T-helper 2 cell treated with Interferon-gamma antibody and Interleukin-4, amounts not matched to agents 5 μg/mL and 100 μg/mL, for 36 hours (primary cell): Measurements from ENCODE around the gene SLC34A3.

Experiments
- DNase-seq: peaks from one replicate; pipeline ENCODE4 v3.0.0; 2021; ENCODE audit warnings: low spot score
- H3K27ac Mint-ChIP-seq: one replicate; pipeline ENCODE4 v1.8.0; 2021; ENCODE audit warnings: mild to moderate bottlenecking, mixed read lengths
- H3K27me3 Mint-ChIP-seq: one replicate; pipeline ENCODE4 v1.8.0; 2021; ENCODE audit warnings: low read depth, mixed read lengths
- H3K36me3 Mint-ChIP-seq: one replicate; pipeline ENCODE4 v1.8.0; 2021; ENCODE audit warnings: low read depth, mixed read lengths
- H3K4me1 Mint-ChIP-seq: one replicate; pipeline ENCODE4 v1.8.0; 2021; ENCODE audit warnings: low read depth, mixed read lengths
- H3K4me3 Mint-ChIP-seq: one replicate; pipeline ENCODE4 v1.8.0; 2022; ENCODE audit warnings: mild to moderate bottlenecking, moderate library complexity, mixed read lengths
- H3K9me3 Mint-ChIP-seq: one replicate; pipeline ENCODE4 v1.8.0; 2021; ENCODE audit warnings: mixed read lengths

Gene SLC34A3

GRCh38 chr9:137230705-137231371, at the start of gene SLC34A3:
Gene SLC34A3 (plus strand): TSS chr9:137230901. CDS start chr9:137231703, 802 bp downstream.
- H3K9me3 Mint-ChIP-seq: no peaks in the 10 kb centered on the region
- DNase-seq: no peak
- no peaks in the 10 kb centered on the region for H3K36me3 Mint-ChIP-seq
- no peak within 1 kb of the TSS for H3K4me3 Mint-ChIP-seq
- peaks cover 2% of the 10 kb centered on the region for H3K27me3 Mint-ChIP-seq
- peaks cover 2% of the 10 kb centered on the region for H3K4me1 Mint-ChIP-seq
- H3K27ac Mint-ChIP-seq: no peak within 1 kb of the TSS

GRCh38 chr9:137181680-137182079, 49.0 kb upstream of the SLC34A3 start:
- Mint-ChIP-seq H3K27ac (no peak overlapping the region), H3K36me3 (peaks cover 21% of the 10 kb centered on the region)

GRCh38 chr9:137182836-137183235, 47.9 kb upstream of the SLC34A3 start:
- H3K27me3 Mint-ChIP-seq: no peaks in the 10 kb centered on the region
- H3K4me3 Mint-ChIP-seq: no peak overlapping the region
- no peak for DNase-seq

More at GRCh38 chr9:137181680-137182079, 49.0 kb upstream of the SLC34A3 start:
- no peak for DNase-seq
- Mint-ChIP-seq H3K9me3 (no peaks in the 10 kb centered on the region), H3K4me1 (peaks cover under 1% of the 10 kb centered on the region), H3K27me3 (no peaks in the 10 kb centered on the region), H3K4me3 (no peak overlapping the region)

GRCh38 chr9:137183980-137184595, 46.6 kb upstream of the SLC34A3 start:
- H3K4me1 Mint-ChIP-seq: peaks cover 10% of the 10 kb centered on the region
- H3K27ac Mint-ChIP-seq: no peak overlapping the region
- no peaks in the 10 kb centered on the region for H3K27me3 Mint-ChIP-seq
- no peak for DNase-seq
- no peak overlapping the region for H3K4me3 Mint-ChIP-seq
- peaks cover 23% of the 10 kb centered on the region for H3K36me3 Mint-ChIP-seq
- no peaks in the 10 kb centered on the region for H3K9me3 Mint-ChIP-seq

More at GRCh38 chr9:137182836-137183235, 47.9 kb upstream of the SLC34A3 start:
- H3K9me3 Mint-ChIP-seq: no peaks in the 10 kb centered on the region
- peaks cover 10% of the 10 kb centered on the region for H3K4me1 Mint-ChIP-seq
- peaks cover 21% of the 10 kb centered on the region for H3K36me3 Mint-ChIP-seq
- H3K27ac Mint-ChIP-seq: no peak overlapping the region

GRCh38 chr9:137184881-137185660, 45.6 kb upstream of the SLC34A3 start:
- peaks cover 13% of the 10 kb centered on the region for H3K4me1 Mint-ChIP-seq
- no peaks in the 10 kb centered on the region for H3K27me3 Mint-ChIP-seq
- no peak for DNase-seq
- peaks cover 25% of the 10 kb centered on the region for H3K36me3 Mint-ChIP-seq
- no peaks in the 10 kb centered on the region for H3K9me3 Mint-ChIP-seq
- no peak overlapping the region for H3K27ac Mint-ChIP-seq
- no peak overlapping the region for H3K4me3 Mint-ChIP-seq

GRCh38 chr9:137185921-137186320, 44.8 kb upstream of the SLC34A3 start:
- DNase-seq: no peak
- H3K9me3 Mint-ChIP-seq: no peaks in the 10 kb centered on the region
- H3K36me3 Mint-ChIP-seq: peaks cover 30% of the 10 kb centered on the region
- no peak overlapping the region for H3K27ac Mint-ChIP-seq
- no peaks in the 10 kb centered on the region for H3K27me3 Mint-ChIP-seq
- peaks cover 14% of the 10 kb centered on the region for H3K4me1 Mint-ChIP-seq
- no peak overlapping the region for H3K4me3 Mint-ChIP-seq

- peak overlapping the region; percentile 39 for H3K27ac Mint-ChIP-seq
Observed at GRCh38 chr9:137186385-137186784, 44.3 kb upstream of the SLC34A3 start.

GRCh38 chr9:137187386-137187785, 43.3 kb upstream of the SLC34A3 start:
- Mint-ChIP-seq H3K36me3 (peaks cover 32% of the 10 kb centered on the region), H3K27me3 (no peaks in the 10 kb centered on the region), H3K4me3 (peak overlapping the region; percentile 93), H3K4me1 (peaks cover 14% of the 10 kb centered on the region), H3K9me3 (no peaks in the 10 kb centered on the region), H3K27ac (peak overlapping the region; percentile 93)
- no peak for DNase-seq

More at GRCh38 chr9:137186385-137186784, 44.3 kb upstream of the SLC34A3 start:
- no peak for DNase-seq
- Mint-ChIP-seq H3K27me3 (no peaks in the 10 kb centered on the region), H3K4me1 (peaks cover 14% of the 10 kb centered on the region), H3K36me3 (peaks cover 35% of the 10 kb centered on the region), H3K4me3 (peak overlapping the region; percentile 93), H3K9me3 (no peaks in the 10 kb centered on the region)

- Mint-ChIP-seq H3K4me1 (peaks cover 14% of the 10 kb centered on the region), H3K27me3 (no peaks in the 10 kb centered on the region), H3K36me3 (peaks cover 30% of the 10 kb centered on the region), H3K4me3 (peak overlapping the region; percentile 93), H3K27ac (peak overlapping the region; percentile 93), H3K9me3 (no peaks in the 10 kb centered on the region)
- no peak for DNase-seq
Observed at GRCh38 chr9:137188086-137188489, 42.6 kb upstream of the SLC34A3 start.

GRCh38 chr9:137188490-137189296, 42.0 kb upstream of the SLC34A3 start, which contains the start of the genes ANAPC2 and SSNA1:
Gene ANAPC2 (minus strand): TSS chr9:137188560. CDS start chr9:137188532, 28 bp downstream.
Gene SSNA1 (plus strand): TSS chr9:137188676. CDS start chr9:137188727, 51 bp downstream.
- peak within 1 kb of the TSS; percentile 95 for H3K27ac Mint-ChIP-seq
- peaks cover 14% of the 10 kb centered on the region for H3K4me1 Mint-ChIP-seq
- DNase-seq: peak; percentile 96
- no peaks in the 10 kb centered on the region for H3K27me3 Mint-ChIP-seq
- peaks cover 24% of the 10 kb centered on the region for H3K36me3 Mint-ChIP-seq
- H3K4me3 Mint-ChIP-seq: peak within 1 kb of the TSS; percentile 95
- no peaks in the 10 kb centered on the region for H3K9me3 Mint-ChIP-seq

GRCh38 chr9:137189297-137190295, 41.1 kb upstream of the SLC34A3 start:
- H3K36me3 Mint-ChIP-seq: peaks cover 19% of the 10 kb centered on the region
- H3K4me1 Mint-ChIP-seq: peaks cover 14% of the 10 kb centered on the region

GRCh38 chr9:137190315-137190856, 40.3 kb upstream of the SLC34A3 start:
- no peak for DNase-seq
- Mint-ChIP-seq H3K4me1 (peaks cover 14% of the 10 kb centered on the region), H3K9me3 (no peaks in the 10 kb centered on the region), H3K4me3 (peak overlapping the region; percentile 68), H3K27ac (peak overlapping the region; percentile 74), H3K36me3 (peaks cover 18% of the 10 kb centered on the region), H3K27me3 (no peaks in the 10 kb centered on the region)

More at GRCh38 chr9:137189297-137190295, 41.1 kb upstream of the SLC34A3 start:
- no peak for DNase-seq
- Mint-ChIP-seq H3K9me3 (no peaks in the 10 kb centered on the region), H3K27ac (peak overlapping the region; percentile 95), H3K27me3 (no peaks in the 10 kb centered on the region), H3K4me3 (peak overlapping the region; percentile 95)
